Keratinocyte (primary cell): Measurements from ENCODE around the gene SAMD13. TPM values are rescaled to one million over a fixed set of nuclear protein-coding genes. Genes with fewer than 3 reads are reported as not detected.

Experiments
- DNase-seq: peaks from one replicate; pipeline ENCODE4 v3.0.0-alpha.2; 2011; ENCODE audit warnings: low read depth, missing footprints, low spot score
- FAIRE-seq: peaks from 2 replicates; lab custom pipeline; 2011; peaks lifted over from hg19 to GRCh38; lab: Jason Lieb, UNC
- H2AFZ ChIP-seq: 2 replicates; pipeline ENCODE4 v1.6.0; 2012; ENCODE audit warnings: low read length, control low read depth, inconsistent platforms; ENCODE audit not compliant: control insufficient read depth
- H3K27ac ChIP-seq: 2 replicates; pipeline ENCODE4 v1.5.1; 2011; ENCODE audit warnings: low read length; ENCODE audit not compliant: control insufficient read depth, insufficient read depth
- H3K27me3 ChIP-seq: 3 replicates; pipeline ENCODE4 v1.6.0; 2011; ENCODE audit warnings: low read length; ENCODE audit not compliant: control insufficient read depth, insufficient read depth; ENCODE audit errors: extremely low read depth
- H3K36me3 ChIP-seq, 2 experiments: 2 replicates in 1 of 2; 3 replicates in 1 of 2; pipeline ENCODE4 v1.5.1; 2011; ENCODE audit warnings: low read length in 2 of 2, mild to moderate bottlenecking in 1 of 2; ENCODE audit not compliant: control insufficient read depth in 2 of 2, insufficient read depth in 2 of 2; ENCODE audit errors: extremely low read depth in 1 of 2
- H3K4me1 ChIP-seq: 3 replicates; pipeline ENCODE4 v1.5.1; 2011; ENCODE audit warnings: low read length; ENCODE audit not compliant: control insufficient read depth, insufficient read depth; ENCODE audit errors: extremely low read depth
- H3K4me2 ChIP-seq: 3 replicates; pipeline ENCODE4 v1.6.0; 2011; ENCODE audit warnings: low read depth, low read length; ENCODE audit not compliant: control insufficient read depth, insufficient read depth; ENCODE audit errors: extremely low read depth
- H3K4me3 ChIP-seq, 3 experiments: fragments of 200-600 bp in 1 of 3; sonication (generic) in 1 of 3; 2 replicates in 2 of 3; 3 replicates in 1 of 3; pipeline ENCODE4 v1.5.1; 2011 to 2016; ENCODE audit warnings: low read length in 3 of 3, mild to moderate bottlenecking in 3 of 3, control low read depth in 2 of 3, inconsistent platforms in 1 of 3, low read depth in 1 of 3, mixed read lengths in 1 of 3, mixed run types in 1 of 3, moderate library complexity in 1 of 3; ENCODE audit not compliant: control insufficient read depth in 2 of 3, insufficient read depth in 2 of 3; ENCODE audit errors: extremely low read depth in 1 of 3
- H3K79me2 ChIP-seq: 2 replicates; pipeline ENCODE4 v1.6.0; 2012; ENCODE audit warnings: low read length; ENCODE audit not compliant: control insufficient read depth, insufficient read depth
- H3K9ac ChIP-seq: 3 replicates; pipeline ENCODE4 v1.6.0; 2011; ENCODE audit warnings: low read length; ENCODE audit not compliant: control insufficient read depth, insufficient read depth; ENCODE audit errors: extremely low read depth
- H3K9me1 ChIP-seq: 3 replicates; pipeline ENCODE4 v1.6.0; 2011; ENCODE audit warnings: low read length; ENCODE audit not compliant: control insufficient read depth, insufficient read depth; ENCODE audit errors: extremely low read depth
- H3K9me3 ChIP-seq: 2 replicates; pipeline ENCODE4 v1.5.1; 2012; ENCODE audit warnings: low read depth, low read length; ENCODE audit not compliant: control insufficient read depth
- H4K20me1 ChIP-seq: 3 replicates; pipeline ENCODE4 v1.6.0; 2011; ENCODE audit warnings: low read length; ENCODE audit not compliant: control insufficient read depth, insufficient read depth; ENCODE audit errors: extremely low read depth
- EZH2 ChIP-seq: IDR thresholded peaks from one replicate; pipeline ENCODE4 v1.6.1; 2012; ENCODE audit warnings: inconsistent platforms, mild to moderate bottlenecking, low read length, moderate library complexity
- dilution Hi-C: fragments of 300-500 bp; cut with MboI; formaldehyde crosslinking; loops from one replicate; pipeline ENCODE4 v1.7.0; 2020; ENCODE audit warnings: low sequenced_read_pairs; ENCODE audit not compliant: extremely low pct_ligation_motif_present
- polyA plus RNA-seq, 5 experiments: library from polyadenylated mRNA; depleted of rRNA in 3 of 5; stranded (reverse) in 3 of 5; stranded (forward) in 1 of 5; unstranded in 1 of 5; fragments of >200 nt; gene quantifications; 1 replicate in 1 of 5; 2 replicates in 3 of 5; 3 replicates in 1 of 5; pipeline versions ENCODE4 v1.2.1 to v1.2.3, GENCODE V29; 2011 to 2012; ENCODE audit warnings: missing spikeins in 2 of 5, low read depth in 1 of 5, low replicate concordance in 1 of 5
- TF ChIP-seq, protein P1 (sequence below), 3 experiments: IDR thresholded peaks in 1 of 3; conservative IDR thresholded peaks in 1 of 3; optimal IDR thresholded peaks in 1 of 3; 2 replicates in 2 of 3; 3 replicates in 1 of 3; pipeline versions ENCODE3 to v1.5.1; 2011; ENCODE audit warnings: low read length in 3 of 3, mild to moderate bottlenecking in 3 of 3, moderate library complexity in 2 of 3, control low read depth in 1 of 3, inconsistent platforms in 1 of 3; ENCODE audit not compliant: insufficient read depth in 2 of 3; ENCODE audit errors: extremely low read depth in 1 of 3

The SAMD13 gene
- polyA plus RNA-seq, 1 donor (not counting 4 experiments of a cell fraction or from before 2014, with no cell fraction given): 0.75 TPM

DNA sequence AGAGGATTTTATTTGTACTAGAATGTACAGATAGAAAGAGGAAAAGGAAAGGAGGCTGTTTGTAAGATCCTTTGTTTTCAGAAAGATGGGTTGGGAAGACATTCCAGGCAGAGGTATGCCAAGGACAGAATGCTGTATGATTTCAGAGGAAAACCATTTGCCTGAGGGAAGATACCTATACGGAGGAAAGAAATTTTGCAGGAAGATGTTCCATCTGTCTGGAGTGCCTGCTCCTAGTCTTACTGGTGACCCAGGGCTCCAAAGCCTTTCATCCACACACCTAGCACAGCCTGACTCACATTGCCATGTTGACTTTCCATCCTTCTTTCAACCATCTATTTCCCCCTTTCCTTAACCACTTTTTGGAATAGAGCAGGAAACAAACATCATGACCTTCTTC is 18.2 kb downstream of the SAMD13 start:
- Histone ChIP-seq H3K79me2 (no peaks in the 10 kb centered on the region), H4K20me1 (no peaks in the 10 kb centered on the region), H3K4me2 (no peak overlapping the region), H3K9me1 (no peaks in the 10 kb centered on the region), H2AFZ (no peak overlapping the region), H3K9me3 (no peaks in the 10 kb centered on the region), H3K9ac (no peak overlapping the region), H3K4me3 (no peak overlapping the region), H3K27me3 (no peaks in the 10 kb centered on the region), H3K4me1 (peaks cover 12% of the 10 kb centered on the region), H3K36me3 (no peaks in the 10 kb centered on the region), H3K27ac (no peak overlapping the region)
- TF ChIP-seq, protein P1, sequence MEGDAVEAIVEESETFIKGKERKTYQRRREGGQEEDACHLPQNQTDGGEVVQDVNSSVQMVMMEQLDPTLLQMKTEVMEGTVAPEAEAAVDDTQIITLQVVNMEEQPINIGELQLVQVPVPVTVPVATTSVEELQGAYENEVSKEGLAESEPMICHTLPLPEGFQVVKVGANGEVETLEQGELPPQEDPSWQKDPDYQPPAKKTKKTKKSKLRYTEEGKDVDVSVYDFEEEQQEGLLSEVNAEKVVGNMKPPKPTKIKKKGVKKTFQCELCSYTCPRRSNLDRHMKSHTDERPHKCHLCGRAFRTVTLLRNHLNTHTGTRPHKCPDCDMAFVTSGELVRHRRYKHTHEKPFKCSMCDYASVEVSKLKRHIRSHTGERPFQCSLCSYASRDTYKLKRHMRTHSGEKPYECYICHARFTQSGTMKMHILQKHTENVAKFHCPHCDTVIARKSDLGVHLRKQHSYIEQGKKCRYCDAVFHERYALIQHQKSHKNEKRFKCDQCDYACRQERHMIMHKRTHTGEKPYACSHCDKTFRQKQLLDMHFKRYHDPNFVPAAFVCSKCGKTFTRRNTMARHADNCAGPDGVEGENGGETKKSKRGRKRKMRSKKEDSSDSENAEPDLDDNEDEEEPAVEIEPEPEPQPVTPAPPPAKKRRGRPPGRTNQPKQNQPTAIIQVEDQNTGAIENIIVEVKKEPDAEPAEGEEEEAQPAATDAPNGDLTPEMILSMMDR (optimal IDR thresholded peaks at IDR 0.05 in 1 of 3, IDR thresholded peaks at IDR 0.05 in 1 of 3, conservative IDR thresholded peaks at IDR 0.05 in 1 of 3; ENCODE audit: extremely low read depth in 1 of 3, insufficient read depth in 2 of 3, low read length in 3 of 3): no peak
- TF ChIP-seq EZH2: no peak
- no peak for DNase-seq
- dilution Hi-C loops: no loop called here
- FAIRE-seq: peak; percentile 94

DNA sequence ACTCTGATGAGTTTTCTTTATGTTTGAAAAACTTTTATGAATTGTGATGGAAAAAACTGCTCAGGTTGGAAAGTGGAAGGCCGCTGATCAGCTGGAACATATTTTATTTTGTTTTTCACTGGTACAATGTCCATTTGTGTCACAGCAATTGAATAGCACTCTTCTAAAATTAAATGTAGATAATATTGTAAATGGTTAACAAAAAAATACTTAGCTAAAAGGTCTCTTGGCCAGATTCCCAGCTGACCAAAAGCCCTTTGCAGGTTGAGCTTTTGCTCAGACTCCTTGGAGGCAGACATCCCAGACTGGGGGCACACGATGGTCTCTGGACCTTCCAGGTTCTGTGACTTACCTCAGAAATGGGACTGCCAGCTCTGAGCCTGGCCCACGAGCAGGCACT is 26.3 kb downstream of the SAMD13 start:
- Histone ChIP-seq H3K36me3 (no peaks in the 10 kb centered on the region), H3K27ac (no peak overlapping the region), H4K20me1 (no peaks in the 10 kb centered on the region), H3K27me3 (no peaks in the 10 kb centered on the region), H3K79me2 (no peaks in the 10 kb centered on the region), H3K4me2 (no peak overlapping the region), H3K9ac (no peak overlapping the region), H3K4me1 (no peaks in the 10 kb centered on the region), H3K9me1 (no peaks in the 10 kb centered on the region), H2AFZ (no peak overlapping the region), H3K9me3 (no peaks in the 10 kb centered on the region), H3K4me3 (no peak overlapping the region)
- TF ChIP-seq, protein P1 (optimal IDR thresholded peaks at IDR 0.05 in 1 of 3, IDR thresholded peaks at IDR 0.05 in 1 of 3, conservative IDR thresholded peaks at IDR 0.05 in 1 of 3; ENCODE audit: extremely low read depth in 1 of 3, insufficient read depth in 2 of 3, low read length in 3 of 3): no peak
- no peak for TF ChIP-seq EZH2
- no peak for DNase-seq
- FAIRE-seq: no peak
- dilution Hi-C loops: no loop called here
